ACC112 (cell line): ENCODE results near the gene PLA2G2A.
"Not testable (repeated sequence)": the region's sequence is repeated elsewhere in the genome, so short reads cannot be mapped to it uniquely, and the experiment has no call there.

Experiments used
- H2AFZ ChIP-seq: fragments of 200-600 bp; sonication (generic); one replicate; pipeline ENCODE4 v1.6.0; 2017; ENCODE audit warnings: antibody characterized with exemption, low read length; ENCODE audit not compliant: unreplicated experiment
- H3K27ac ChIP-seq: fragments of 200-600 bp; sonication (generic); 2 replicates; pipeline ENCODE4 v1.5.1; 2014; ENCODE audit warnings: low read depth, mild to moderate bottlenecking, antibody characterized with exemption, low read length, moderate library complexity
- H3K27me3 ChIP-seq: fragments of 200-600 bp; sonication (generic); 2 replicates; pipeline ENCODE4 v1.6.1; 2014; ENCODE audit warnings: mild to moderate bottlenecking, antibody characterized with exemption, low read length, moderate library complexity, mixed read lengths; ENCODE audit not compliant: insufficient read depth
- H3K36me3 ChIP-seq: fragments of 200-600 bp; sonication (generic); 2 replicates; pipeline ENCODE4 v1.6.1; 2016; ENCODE audit warnings: mild to moderate bottlenecking, antibody characterized with exemption, low read length, moderate library complexity, mixed read lengths; ENCODE audit not compliant: insufficient read depth
- H3K4me1 ChIP-seq: fragments of 200-600 bp; sonication (generic); one replicate; pipeline ENCODE4 v1.6.1; 2016; ENCODE audit warnings: low read length, mixed read lengths; ENCODE audit not compliant: insufficient read depth, unreplicated experiment, control insufficient read depth
- H3K4me3 ChIP-seq: fragments of 200-600 bp; sonication (generic); 2 replicates; pipeline ENCODE4 v1.5.1; 2014; ENCODE audit warnings: mild to moderate bottlenecking, low read depth, low read length
- H3K79me2 ChIP-seq: fragments of 200-600 bp; sonication (generic); one replicate; pipeline ENCODE4 v1.6.0; 2016; ENCODE audit warnings: low read length; ENCODE audit not compliant: control insufficient read depth, unreplicated experiment, insufficient read depth

PLA2G2A gene

DNA sequence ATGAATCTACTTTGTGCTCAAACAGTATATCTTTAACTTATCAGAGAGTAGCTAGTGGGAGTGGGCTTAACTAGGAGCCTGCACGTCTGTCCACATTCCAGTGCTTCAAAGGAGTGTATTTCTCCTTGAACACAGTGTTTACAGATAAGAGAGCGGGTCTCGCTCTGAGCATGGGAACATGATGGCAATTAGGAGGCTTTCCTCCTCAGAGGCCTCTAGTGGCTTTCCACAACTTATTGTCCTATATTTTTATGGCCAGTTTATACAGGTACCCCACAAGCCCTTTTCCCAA lies 52.3 kb downstream of the PLA2G2A start:
- not testable (repeated sequence) for H3K27ac ChIP-seq, H3K4me3 ChIP-seq, H3K4me1 ChIP-seq

GRCh38 chr1:19926296-19927129 lies 52.9 kb downstream of the PLA2G2A start:
- peaks cover 24% of the 10 kb centered on the region for H3K27me3 ChIP-seq
- H2AFZ ChIP-seq, result no peak overlapping the region
- no peaks in the 10 kb centered on the region for H3K79me2 ChIP-seq
- no peaks in the 10 kb centered on the region for H3K36me3 ChIP-seq
- H3K27ac ChIP-seq, result no peak overlapping the region
- H3K4me3 ChIP-seq, result no peak overlapping the region
- H3K4me1 ChIP-seq, result no peaks in the 10 kb centered on the region

More for the DNA sequence above, 52.3 kb downstream of the PLA2G2A start:
- H3K27me3 ChIP-seq, result peaks cover 24% of the 10 kb centered on the region
- H2AFZ ChIP-seq, H3K36me3 ChIP-seq, H3K79me2 ChIP-seq: not testable (repeated sequence)
